T47D (cell line): Measurements from ENCODE around the gene PTPRE.
A peak's percentile ranks its signal among the peaks of the same experiment; 100 is the strongest.

Experiments used
- DNase-seq, 2 experiments: peaks; one replicate each; pipeline versions ENCODE4 v3.0.0 to v3.0.0-alpha.2; 2011 to 2012; ENCODE audit warnings: low read depth in 1 of 2, low spot score in 1 of 2
- JUND ChIP-seq: IDR thresholded peaks from 2 replicates; pipeline ENCODE4 v1.6.1; 2012; ENCODE audit warnings: low read depth
- in situ Hi-C: cut with HindIII; loops from 2 replicates; pipeline ENCODE4 v1.10.0; 2016; ENCODE audit warnings: low sequenced_read_pairs, low pct_unique_long_range_greater_than_20kb

PTPRE gene

GRCh38 chr10:127964621-127965020, 57.7 kb downstream of the PTPRE start:
- in situ Hi-C loops, result no loop called here
- DNase-seq, result no peak
- TF ChIP-seq JUND, result no peak

GRCh38 chr10:127966875-127967274, 60.0 kb downstream of the PTPRE start:
- no peak for DNase-seq
- in situ Hi-C loops, result no loop called here
- TF ChIP-seq JUND, result no peak

GRCh38 chr10:127968027-127968441, 61.1 kb downstream of the PTPRE start:
- DNase-seq, result peak in 1 of 2 experiments; percentile 5
- TF ChIP-seq JUND, result no peak
- in situ Hi-C loops, result no loop called here

DNA sequence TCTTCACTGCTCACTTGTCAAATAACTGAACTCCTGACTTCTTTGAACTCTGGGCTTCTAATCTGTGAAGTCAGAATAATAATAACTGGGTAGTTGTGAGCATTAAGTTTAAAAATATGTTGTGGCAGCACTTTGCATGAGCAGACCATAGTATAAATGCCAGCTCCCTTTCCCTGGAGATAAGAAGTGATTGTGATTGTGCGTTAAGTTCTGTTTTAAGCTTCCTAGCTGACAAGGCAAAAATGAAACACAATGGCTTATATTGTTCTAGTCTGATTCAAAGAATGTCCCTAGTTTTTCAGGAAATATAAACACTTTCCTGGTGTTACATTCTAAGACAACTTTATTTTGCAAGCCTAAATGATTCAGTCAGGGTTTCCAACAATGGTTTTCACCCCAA, 61.8 kb downstream of the PTPRE start:
- TF ChIP-seq JUND, result no peak
- in situ Hi-C loops, result no loop called here
- DNase-seq, result no peak

DNA sequence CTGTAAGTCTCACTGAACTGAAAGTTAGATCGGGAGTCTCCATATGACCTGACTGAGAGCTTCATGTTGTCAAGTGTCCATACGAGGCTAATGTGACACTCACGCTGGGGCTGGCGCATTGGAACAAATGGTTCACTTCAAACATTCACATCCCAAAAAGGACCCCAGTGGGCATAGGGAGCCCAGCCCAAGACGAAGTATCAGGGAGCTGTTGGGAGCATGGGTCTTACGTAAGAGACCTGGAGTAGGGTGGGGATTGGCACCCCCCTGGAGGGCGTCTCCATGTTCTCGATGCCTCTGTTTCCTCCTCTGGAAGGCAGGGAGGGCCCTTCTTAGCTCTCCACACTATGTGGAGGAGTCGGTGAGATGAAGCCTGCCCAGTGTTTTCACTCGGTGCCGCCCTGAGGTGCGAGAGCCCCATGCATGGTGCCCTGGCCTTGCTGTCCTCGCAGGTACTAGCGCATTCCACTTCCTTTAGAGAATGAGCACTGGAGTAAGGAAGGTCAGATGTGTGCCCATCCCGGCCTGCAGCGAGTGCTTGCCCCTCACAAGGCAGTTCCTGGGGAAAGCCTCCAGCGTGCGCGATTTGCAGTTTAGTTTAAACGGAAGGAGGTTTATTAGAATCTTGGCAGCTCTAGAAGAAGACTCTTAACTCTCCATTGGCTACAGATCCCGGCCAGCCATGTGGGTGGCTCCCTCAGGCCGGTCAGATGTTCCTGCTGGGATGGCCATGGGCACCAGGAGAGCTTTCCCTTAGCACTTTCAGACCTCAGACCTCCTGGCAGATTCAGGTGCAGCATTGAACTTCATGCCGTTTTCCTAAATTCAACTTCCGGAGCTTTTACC, 64.4 kb downstream of the PTPRE start:
- TF ChIP-seq JUND, result no peak
- DNase-seq, result no peak
- in situ Hi-C loops, result no loop called here

- TF ChIP-seq JUND, result no peak
- DNase-seq, result no peak
- in situ Hi-C loops, result no loop called here
Observed at GRCh38 chr10:127971963-127972615, 65.2 kb downstream of the PTPRE start.

- DNase-seq, result no peak
- in situ Hi-C loops, result no loop called here
- no peak for TF ChIP-seq JUND
Observed at GRCh38 chr10:127972751-127973357, 66.0 kb downstream of the PTPRE start.

- no peak for DNase-seq
- no peak for TF ChIP-seq JUND
- in situ Hi-C loops, result no loop called here
Observed at GRCh38 chr10:127973791-127974311, 66.9 kb downstream of the PTPRE start.

DNA sequence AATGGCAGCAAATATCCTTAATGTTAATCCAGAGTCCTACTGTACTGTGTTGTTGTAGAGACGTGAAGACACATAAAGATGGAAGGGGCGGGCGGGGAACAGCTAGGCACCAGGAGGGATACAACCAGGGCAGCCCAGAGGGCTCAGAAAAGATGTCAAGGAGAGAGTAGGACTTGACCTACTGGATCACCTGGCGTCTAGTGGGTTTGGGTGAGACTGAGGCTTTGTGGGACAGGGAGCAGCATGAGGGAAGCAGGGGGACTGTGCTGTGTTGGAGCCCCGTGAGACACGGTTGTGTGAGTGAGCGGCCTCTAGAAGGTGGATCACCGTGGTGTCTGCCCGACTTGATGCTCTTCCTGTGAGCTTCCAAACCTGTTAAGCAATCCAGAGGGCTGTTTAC, 68.0 kb downstream of the PTPRE start:
- in situ Hi-C loops, result no loop called here
- no peak for TF ChIP-seq JUND
- DNase-seq, result no peak

DNA sequence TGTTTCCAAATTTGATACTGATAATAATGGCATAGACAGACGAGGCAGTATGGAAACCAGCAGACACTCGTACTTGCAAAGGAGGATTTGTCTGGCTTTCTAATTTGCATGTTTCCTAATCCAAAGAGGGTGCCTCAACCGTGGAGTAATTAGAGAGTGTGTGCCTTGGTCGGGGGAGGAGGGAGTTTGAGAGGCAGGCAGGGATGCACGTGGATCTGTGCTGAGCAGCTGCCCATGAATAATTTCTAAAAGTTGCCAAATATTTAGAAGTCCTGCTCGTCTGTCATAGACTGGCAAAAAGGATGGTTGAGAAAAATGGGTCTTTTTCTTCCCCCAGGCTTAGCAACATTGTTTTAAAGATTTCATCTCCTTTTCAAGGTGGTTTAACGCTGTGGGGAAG, 69.4 kb downstream of the PTPRE start:
- in situ Hi-C loops, result no loop called here
- TF ChIP-seq JUND, result no peak
- DNase-seq, result no peak

GRCh38 chr10:127976701-127977356, 69.9 kb downstream of the PTPRE start:
- no peak for TF ChIP-seq JUND
- DNase-seq, result no peak

GRCh38 chr10:127977357-127978009, 70.6 kb downstream of the PTPRE start:
- TF ChIP-seq JUND, result no peak
- DNase-seq, result no peak
- in situ Hi-C loops, result no loop called here

More at GRCh38 chr10:127976701-127977356, 69.9 kb downstream of the PTPRE start:
- in situ Hi-C loops, result no loop called here
